K562 (cell line): ENCODE data around the gene ZNF24. TPM values are rescaled to one million over a fixed set of nuclear protein-coding genes. Genes with fewer than 3 reads are reported as not detected.

Source experiments
- BRCA1 ChIP-seq, 2 experiments: fragments of 450-650 bp in 1 of 2; sonication (generic) in 1 of 2; formaldehyde crosslinking in 1 of 2; IDR thresholded peaks; 2 replicates each; pipeline versions ENCODE4 v1.5.0 to v1.6.1; 2017 to 2020; ENCODE audit warnings: mild to moderate bottlenecking in 1 of 2, missing genetic modification reagents in 1 of 2
- CBFA2T3 ChIP-seq: fragments of 450-650 bp; IDR thresholded peaks from 2 replicates; pipeline ENCODE4 v1.6.1; 2017
- ETV5 ChIP-seq: sonication (generic); formaldehyde crosslinking; IDR thresholded peaks from 2 replicates; pipeline ENCODE4 v1.4.0; 2020; ENCODE audit warnings: low read depth, mild to moderate bottlenecking, missing genetic modification reagents
- GTF2E2 ChIP-seq: fragments of 200-800 bp; sonication (Bioruptor generic); IDR thresholded peaks from 2 replicates; pipeline ENCODE4 v1.6.1; 2016; ENCODE audit warnings: missing genetic modification characterization, missing compliant biosample characterization
- MAFF ChIP-seq: IDR thresholded peaks from 2 replicates; pipeline ENCODE4 v1.6.1; 2012; ENCODE audit warnings: low read length, improper control_type of control experiment
- MEF2D ChIP-seq: conservative IDR thresholded peaks from 2 replicates; pipeline ENCODE4 v1.6.1; 2016; ENCODE audit warnings: low read depth, missing genetic modification characterization, missing compliant biosample characterization
- POLR3G ChIP-seq: IDR thresholded peaks from 2 replicates; pipeline ENCODE4 v1.6.1; 2011; ENCODE audit not compliant: insufficient read length, insufficient replicate concordance; ENCODE audit errors: extremely low read depth
- SMAD2 ChIP-seq: fragments of 150-350 bp; IDR thresholded peaks from 2 replicates; pipeline ENCODE4 v1.6.1; 2014; ENCODE audit warnings: low read depth, mild to moderate bottlenecking, low read length
- SMARCA5 ChIP-seq: fragments of 450-650 bp; IDR thresholded peaks from 2 replicates; pipeline ENCODE4 v1.6.1; 2016
- ZNF324 ChIP-seq: fragments of 250-450 bp; sonication (Bioruptor Pico); IDR thresholded peaks from 2 replicates; pipeline ENCODE4 v1.4.0; 2020; ENCODE audit warnings: mild to moderate bottlenecking
- ZNF778 ChIP-seq: fragments of 450-650 bp; formaldehyde crosslinking; IDR thresholded peaks from 2 replicates; pipeline ENCODE4 v1.4.0; 2020; ENCODE audit warnings: mild to moderate bottlenecking, moderate library complexity
- polyA plus RNA-seq, 8 experiments: library from polyadenylated mRNA; depleted of rRNA in 4 of 8; stranded (reverse) in 5 of 8; unstranded in 3 of 8; fragments of >200 nt; fragmentation: Nextera tagmentation in 2 of 8; fragmentation: Illumina TruSeq in 1 of 8; extraction: Ambion mirVana in 2 of 8; extraction: Trizol in 1 of 8; gene quantifications; 2 replicates each; pipeline versions ENCODE4 v1.2.1 to v1.2.3, GENCODE V29; 2011 to 2014; ENCODE audit warnings: inconsistent platforms in 1 of 8, missing spikeins in 1 of 8
- total RNA-seq, 7 experiments: library from RNA; depleted of rRNA in 6 of 7; stranded (reverse); fragments of >200 nt in 6 of 7; fragmentation: Illumina TruSeq in 2 of 7; extraction: Trizol in 2 of 7; gene quantifications; 2 replicates each; pipeline versions ENCODE4 v1.2.1 to v1.2.3, GENCODE V29; 2011 to 2021; ENCODE audit warnings: low replicate concordance in 1 of 7
- TF ChIP-seq, protein P1 (sequence below), 2 experiments: fragments of 450-650 bp; IDR thresholded peaks; 2 replicates each; pipeline ENCODE4 v1.6.1; 2016
- TF ChIP-seq, protein P2 (sequence below): sonication (generic); formaldehyde crosslinking; IDR thresholded peaks from 2 replicates; pipeline ENCODE4 v1.8.1; 2023; ENCODE audit warnings: mild to moderate bottlenecking, missing genetic modification reagents, moderate library complexity
- TF ChIP-seq, protein P3 (sequence below): fragments of 250-450 bp; sonication (Bioruptor Pico); IDR thresholded peaks from 2 replicates; pipeline ENCODE4 v1.5.0; 2021

ZNF24 gene
- total and polyA plus RNA-seq, 9 of the 15 experiments (the other 6 are each of a cell fraction or from before 2014, with no cell fraction given): 35.7 to 72.8 (median 54.1) TPM

DNA sequence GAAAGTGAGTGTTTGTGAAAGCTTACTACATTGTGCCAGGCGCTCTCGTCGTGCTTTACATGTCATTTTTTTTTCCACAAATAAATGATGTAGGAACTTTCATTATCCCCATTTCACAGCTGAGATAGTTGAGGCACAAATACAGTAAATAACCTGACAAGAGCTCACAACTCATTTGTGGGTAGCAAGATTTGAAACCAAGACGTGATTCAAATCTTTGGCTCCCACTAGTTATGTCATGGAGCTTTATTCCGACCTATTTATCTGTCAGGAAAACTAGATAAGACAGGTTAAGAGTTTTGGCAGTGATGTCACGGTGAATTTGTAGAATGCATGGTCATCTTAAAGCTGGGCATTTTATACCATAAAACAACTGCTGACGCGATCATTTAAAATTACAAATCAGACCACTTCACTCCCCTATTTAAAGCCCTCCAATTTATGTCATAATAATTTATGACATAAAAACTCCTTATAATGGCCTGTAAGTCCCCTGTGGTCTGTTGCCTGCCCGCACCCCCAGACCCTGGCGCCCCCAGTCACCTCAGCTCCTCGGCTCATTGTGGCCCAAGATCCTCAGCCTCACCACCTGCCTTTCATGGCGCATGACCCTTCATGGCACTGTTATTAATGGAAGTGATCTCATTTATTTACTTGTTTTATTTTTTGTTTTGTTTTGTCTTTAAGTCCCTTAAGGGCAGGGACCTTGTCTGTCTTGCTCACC, 678 bp upstream of the ZNF24 start (continued):
- TF ChIP-seq, protein P1, sequence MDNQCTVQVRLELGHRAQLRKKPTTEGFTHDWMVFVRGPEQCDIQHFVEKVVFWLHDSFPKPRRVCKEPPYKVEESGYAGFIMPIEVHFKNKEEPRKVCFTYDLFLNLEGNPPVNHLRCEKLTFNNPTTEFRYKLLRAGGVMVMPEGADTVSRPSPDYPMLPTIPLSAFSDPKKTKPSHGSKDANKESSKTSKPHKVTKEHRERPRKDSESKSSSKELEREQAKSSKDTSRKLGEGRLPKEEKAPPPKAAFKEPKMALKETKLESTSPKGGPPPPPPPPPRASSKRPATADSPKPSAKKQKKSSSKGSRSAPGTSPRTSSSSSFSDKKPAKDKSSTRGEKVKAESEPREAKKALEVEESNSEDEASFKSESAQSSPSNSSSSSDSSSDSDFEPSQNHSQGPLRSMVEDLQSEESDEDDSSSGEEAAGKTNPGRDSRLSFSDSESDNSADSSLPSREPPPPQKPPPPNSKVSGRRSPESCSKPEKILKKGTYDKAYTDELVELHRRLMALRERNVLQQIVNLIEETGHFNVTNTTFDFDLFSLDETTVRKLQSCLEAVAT (IDR thresholded peaks at IDR 0.05): no peak
- TF ChIP-seq MEF2D (tag): no peak
- TF ChIP-seq CBFA2T3: no peak
- TF ChIP-seq, protein P2, sequence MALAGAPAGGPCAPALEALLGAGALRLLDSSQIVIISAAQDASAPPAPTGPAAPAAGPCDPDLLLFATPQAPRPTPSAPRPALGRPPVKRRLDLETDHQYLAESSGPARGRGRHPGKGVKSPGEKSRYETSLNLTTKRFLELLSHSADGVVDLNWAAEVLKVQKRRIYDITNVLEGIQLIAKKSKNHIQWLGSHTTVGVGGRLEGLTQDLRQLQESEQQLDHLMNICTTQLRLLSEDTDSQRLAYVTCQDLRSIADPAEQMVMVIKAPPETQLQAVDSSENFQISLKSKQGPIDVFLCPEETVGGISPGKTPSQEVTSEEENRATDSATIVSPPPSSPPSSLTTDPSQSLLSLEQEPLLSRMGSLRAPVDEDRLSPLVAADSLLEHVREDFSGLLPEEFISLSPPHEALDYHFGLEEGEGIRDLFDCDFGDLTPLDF (CRISPR knock-in tag): no peak
- no peak for TF ChIP-seq BRCA1 (IDR thresholded peaks at IDR 0.05)
- no peak for TF ChIP-seq BRCA1 (CRISPR knock-in tag; IDR thresholded peaks at IDR 0.05)
- no peak for TF ChIP-seq ZNF778
- no peak for TF ChIP-seq ZNF324 (CRISPR knock-in tag)
- no peak for TF ChIP-seq SMAD2
- no peak for TF ChIP-seq POLR3G
- TF ChIP-seq SMARCA5: peak; percentile 81
- TF ChIP-seq, protein P3, sequence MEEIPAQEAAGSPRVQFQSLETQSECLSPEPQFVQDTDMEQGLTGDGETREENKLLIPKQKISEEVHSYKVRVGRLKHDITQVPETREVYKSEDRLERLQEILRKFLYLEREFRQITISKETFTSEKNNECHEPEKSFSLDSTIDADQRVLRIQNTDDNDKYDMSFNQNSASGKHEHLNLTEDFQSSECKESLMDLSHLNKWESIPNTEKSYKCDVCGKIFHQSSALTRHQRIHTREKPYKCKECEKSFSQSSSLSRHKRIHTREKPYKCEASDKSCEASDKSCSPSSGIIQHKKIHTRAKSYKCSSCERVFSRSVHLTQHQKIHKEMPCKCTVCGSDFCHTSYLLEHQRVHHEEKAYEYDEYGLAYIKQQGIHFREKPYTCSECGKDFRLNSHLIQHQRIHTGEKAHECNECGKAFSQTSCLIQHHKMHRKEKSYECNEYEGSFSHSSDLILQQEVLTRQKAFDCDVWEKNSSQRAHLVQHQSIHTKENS: no peak
- TF ChIP-seq MAFF: peak; percentile 87
- TF ChIP-seq ETV5: no peak
- TF ChIP-seq GTF2E2 (tag): peak; percentile 9; the same call in 1 of the 2 replicates
